Endothelial cell (in vitro differentiated cells): ENCODE data around the gene LRRC2. TPM values are rescaled to one million over a fixed set of nuclear protein-coding genes. Genes with fewer than 3 reads are reported as not detected.

ENCODE experiments used
- DNase-seq: peaks from one replicate; pipeline ENCODE4 v3.0.0; 2021; ENCODE audit warnings: low spot score
- H3K27ac Mint-ChIP-seq: one replicate; pipeline ENCODE4 v1.8.0; 2021; ENCODE audit warnings: mixed read lengths, inconsistent platforms; ENCODE audit not compliant: unreplicated experiment
- H3K27me3 Mint-ChIP-seq: one replicate; pipeline ENCODE4 v1.8.0; 2021; ENCODE audit warnings: mild to moderate bottlenecking, moderate library complexity, mixed read lengths, inconsistent platforms; ENCODE audit not compliant: unreplicated experiment
- H3K36me3 Mint-ChIP-seq: one replicate; pipeline ENCODE4 v1.8.0; 2021; ENCODE audit warnings: mild to moderate bottlenecking, low read depth, mixed read lengths, inconsistent platforms; ENCODE audit not compliant: unreplicated experiment
- H3K4me1 Mint-ChIP-seq: one replicate; pipeline ENCODE4 v1.8.0; 2021; ENCODE audit warnings: mild to moderate bottlenecking, mixed read lengths, inconsistent platforms; ENCODE audit not compliant: unreplicated experiment
- H3K4me3 Mint-ChIP-seq: one replicate; pipeline ENCODE4 v1.8.0; 2021; ENCODE audit warnings: mild to moderate bottlenecking, mixed read lengths, inconsistent platforms; ENCODE audit not compliant: unreplicated experiment
- H3K9me3 Mint-ChIP-seq: one replicate; pipeline ENCODE4 v1.8.0; 2021; ENCODE audit warnings: mixed read lengths, inconsistent platforms; ENCODE audit not compliant: unreplicated experiment
- CTCF ChIP-seq: fragments of 200-600 bp; sonication (generic); IDR thresholded peaks from one replicate; pipeline ENCODE4 v1.5.0; 2021; ENCODE audit warnings: antibody characterized with exemption; ENCODE audit not compliant: unreplicated experiment
- total RNA-seq: library from RNA; stranded (reverse); fragmentation: NEBNext Ultra II Directional; extraction: Animal tissue kit (Norgen Biotek cat#: 25700); gene quantifications from one replicate; pipeline ENCODE4 v1.2.1, GENCODE V29; 2021; ENCODE audit not compliant: unreplicated experiment

The LRRC2 gene
- total RNA-seq, 1 donor from 2014 or later = 0.23 TPM

- H3K27ac Mint-ChIP-seq = no peak overlapping the region
- peaks cover 2% of the 10 kb centered on the region for H3K27me3 Mint-ChIP-seq
- H3K4me1 Mint-ChIP-seq = peaks cover 8% of the 10 kb centered on the region
Observed at GRCh38 chr3:46561511-46561910, 4.6 kb downstream of the LRRC2 start.

DNA sequence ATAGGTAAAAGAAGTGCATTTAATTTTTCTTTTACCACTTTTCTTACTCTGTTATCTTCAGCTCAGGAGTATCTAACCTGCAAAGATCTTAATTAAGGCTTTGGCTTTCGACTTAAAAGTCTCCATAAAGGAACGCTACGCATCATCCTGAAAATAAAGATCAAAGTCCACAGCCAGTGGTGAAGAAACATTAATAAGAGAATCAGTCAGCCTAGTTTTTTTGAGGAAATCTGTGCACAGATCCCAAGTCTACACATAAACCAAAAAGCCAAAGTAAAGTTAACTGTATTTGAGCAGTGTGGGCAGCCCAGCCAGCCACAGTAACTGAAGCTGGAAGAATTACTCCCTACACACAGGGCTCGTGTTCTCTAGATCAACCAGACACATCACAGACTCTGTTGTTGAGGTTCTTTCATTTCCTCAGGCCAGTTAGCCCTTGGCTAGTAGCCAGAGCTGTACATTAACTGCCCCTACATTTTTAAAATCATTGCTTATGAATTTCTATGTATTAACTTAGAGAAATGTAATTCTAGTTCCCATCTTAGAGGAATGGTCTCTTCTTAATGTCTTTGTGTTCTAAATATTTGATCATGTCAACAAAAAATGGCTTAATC is 6.9 kb downstream of the LRRC2 start:
- Mint-ChIP-seq H3K4me3 (no peak overlapping the region), H3K27ac (no peak overlapping the region), H3K27me3 (peaks cover 3% of the 10 kb centered on the region), H3K4me1 (no peaks in the 10 kb centered on the region), H3K36me3 (no peaks in the 10 kb centered on the region), H3K9me3 (no peaks in the 10 kb centered on the region)
- no peak for DNase-seq
- no peak for TF ChIP-seq CTCF

More at GRCh38 chr3:46561511-46561910, 4.6 kb downstream of the LRRC2 start:
- DNase-seq = no peak
- no peak for TF ChIP-seq CTCF
- Mint-ChIP-seq H3K4me3 (no peak overlapping the region), H3K9me3 (no peaks in the 10 kb centered on the region), H3K36me3 (no peaks in the 10 kb centered on the region)

- Mint-ChIP-seq H3K27me3 (peaks cover 5% of the 10 kb centered on the region), H3K4me1 (no peaks in the 10 kb centered on the region), H3K36me3 (no peaks in the 10 kb centered on the region), H3K9me3 (no peaks in the 10 kb centered on the region), H3K4me3 (no peak overlapping the region), H3K27ac (no peak overlapping the region)
- no peak for TF ChIP-seq CTCF
- peak; percentile 58 for DNase-seq
Observed at GRCh38 chr3:46558184-46559043, 7.7 kb downstream of the LRRC2 start.

GRCh38 chr3:46557814-46558183 is 8.3 kb downstream of the LRRC2 start:
- Mint-ChIP-seq H3K4me1 (no peaks in the 10 kb centered on the region), H3K4me3 (no peak overlapping the region), H3K27me3 (peaks cover 3% of the 10 kb centered on the region), H3K36me3 (no peaks in the 10 kb centered on the region), H3K27ac (no peak overlapping the region), H3K9me3 (no peaks in the 10 kb centered on the region)
- no peak for DNase-seq
- TF ChIP-seq CTCF = no peak

DNA sequence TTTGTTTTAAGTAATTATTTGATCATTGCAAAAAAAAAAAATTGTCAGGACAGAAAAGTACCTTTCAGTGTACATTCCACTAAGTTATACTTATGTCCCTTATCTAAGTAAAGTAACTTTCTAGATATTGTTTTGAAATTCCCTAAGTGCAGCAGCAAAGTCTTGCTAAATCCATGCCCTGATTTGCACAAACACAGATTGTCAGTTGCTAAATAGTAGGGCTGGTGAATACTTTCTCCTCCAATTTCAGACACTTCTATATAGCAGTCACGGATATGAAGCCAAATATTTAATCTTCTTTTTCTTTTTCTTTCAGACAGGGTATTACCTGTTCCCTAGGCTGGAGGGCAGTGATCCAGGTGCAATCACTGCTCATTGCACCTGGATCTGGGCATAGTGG is 12.9 kb downstream of the LRRC2 start:
- DNase-seq = no peak
- Mint-ChIP-seq H3K4me3 (no peak overlapping the region), H3K9me3 (no peaks in the 10 kb centered on the region), H3K4me1 (no peaks in the 10 kb centered on the region), H3K27me3 (peaks cover 2% of the 10 kb centered on the region), H3K27ac (no peak overlapping the region), H3K36me3 (no peaks in the 10 kb centered on the region)
- no peak for TF ChIP-seq CTCF
